HepG2 (cell line): Measurements from ENCODE around the gene PCNA. TPM values are rescaled to one million over a fixed set of nuclear protein-coding genes. Genes with fewer than 3 reads are reported as not detected.
A peak's percentile ranks its signal among the peaks of the same experiment; 100 is the strongest.

Experiments used
- AHR ChIP-seq: IDR thresholded peaks from 2 replicates; pipeline ENCODE4 v1.6.1; 2018; ENCODE audit warnings: missing genetic modification reagents, missing compliant biosample characterization
- CENPT ChIP-seq: sonication (generic); formaldehyde crosslinking; IDR thresholded peaks from 2 replicates; pipeline ENCODE4 v1.8.0; 2022; ENCODE audit warnings: low read depth, mild to moderate bottlenecking, moderate library complexity, missing genetic modification reagents
- E2F1 ChIP-seq: sonication (generic); formaldehyde crosslinking; IDR thresholded peaks from 2 replicates; pipeline ENCODE4 v1.5.0; 2020; ENCODE audit warnings: missing genetic modification reagents
- FOXP1 ChIP-seq, 2 experiments: fragments of 450-650 bp in 1 of 2; IDR thresholded peaks; 2 replicates each; pipeline ENCODE4 v1.6.1; 2017 to 2018; ENCODE audit warnings: antibody characterized with exemption in 1 of 2
- IKZF4 ChIP-seq: sonication (generic); formaldehyde crosslinking; IDR thresholded peaks from 2 replicates; pipeline ENCODE4 v1.5.1; 2020; ENCODE audit warnings: borderline replicate concordance, mild to moderate bottlenecking, low read depth, missing genetic modification reagents; ENCODE audit errors: not compliant biosample characterization
- JUN ChIP-seq: sonication (generic); formaldehyde crosslinking; IDR thresholded peaks from 2 replicates; pipeline ENCODE4 v1.4.0; 2020; ENCODE audit warnings: mild to moderate bottlenecking, missing genetic modification reagents
- KDM5A ChIP-seq: fragments of 200-600 bp; sonication (generic); IDR thresholded peaks from 2 replicates; pipeline ENCODE4 v1.7.0; 2018; ENCODE audit warnings: antibody characterized with exemption, mild to moderate bottlenecking, low read length, borderline replicate concordance
- KLF12 ChIP-seq: sonication (generic); formaldehyde crosslinking; IDR thresholded peaks from 2 replicates; pipeline ENCODE4 v1.4.0; 2020; ENCODE audit warnings: missing genetic modification reagents, borderline replicate concordance
- MTA3 ChIP-seq: sonication (generic); formaldehyde crosslinking; IDR thresholded peaks from 2 replicates; pipeline ENCODE4 v1.4.0; 2020; ENCODE audit warnings: missing genetic modification reagents
- MTF2 ChIP-seq: sonication (generic); formaldehyde crosslinking; IDR thresholded peaks from 2 replicates; pipeline ENCODE4 v1.5.0; 2020; ENCODE audit warnings: missing genetic modification reagents, borderline replicate concordance
- NFE2L2 ChIP-seq: fragments of 150-350 bp; IDR thresholded peaks from 2 replicates; pipeline ENCODE4 v1.6.1; 2014; ENCODE audit warnings: low read length
- NR2F1 ChIP-seq, 2 experiments: fragments of 450-650 bp in 1 of 2; formaldehyde crosslinking in 1 of 2; IDR thresholded peaks; 2 replicates each; pipeline versions ENCODE4 v1.5.0 to v1.6.1; 2016 to 2020; ENCODE audit warnings: mild to moderate bottlenecking in 1 of 2, missing compliant biosample characterization in 1 of 2, missing genetic modification reagents in 1 of 2, moderate library complexity in 1 of 2
- PRMT3 ChIP-seq: sonication (generic); formaldehyde crosslinking; IDR thresholded peaks from 2 replicates; pipeline ENCODE4 v1.8.1; 2022; ENCODE audit warnings: low read depth, mild to moderate bottlenecking, moderate library complexity, missing genetic modification reagents, borderline replicate concordance
- SALL2 ChIP-seq: sonication (generic); formaldehyde crosslinking; IDR thresholded peaks from 2 replicates; pipeline ENCODE4 v1.8.1; 2023; ENCODE audit warnings: mild to moderate bottlenecking, missing genetic modification reagents, inconsistent platforms
- SAP130 ChIP-seq: IDR thresholded peaks from 2 replicates; pipeline ENCODE4 v1.6.1; 2016; ENCODE audit warnings: low read depth
- SMYD3 ChIP-seq: sonication (generic); formaldehyde crosslinking; IDR thresholded peaks from 2 replicates; pipeline ENCODE4 v1.8.1; 2023; ENCODE audit warnings: mild to moderate bottlenecking, missing genetic modification reagents
- SNRNP70 ChIP-seq: fragments of 200-400 bp; formaldehyde crosslinking; IDR thresholded peaks from 2 replicates; pipeline ENCODE4 v1.6.1; 2017; ENCODE audit warnings: mild to moderate bottlenecking, low read depth, low read length, moderate library complexity
- TBP ChIP-seq: sonication (generic); formaldehyde crosslinking; IDR thresholded peaks from 2 replicates; pipeline ENCODE4 v1.5.0; 2020; ENCODE audit warnings: missing genetic modification reagents
- ZKSCAN8 ChIP-seq: IDR thresholded peaks from 2 replicates; pipeline ENCODE4 v1.6.1; 2016; ENCODE audit warnings: borderline replicate concordance, missing genetic modification reagents, missing compliant biosample characterization
- ZNF564 ChIP-seq: sonication (generic); formaldehyde crosslinking; IDR thresholded peaks from 2 replicates; pipeline ENCODE4 v1.8.1; 2023; ENCODE audit warnings: mild to moderate bottlenecking, missing genetic modification reagents
- ZNF713 ChIP-seq: sonication (generic); formaldehyde crosslinking; IDR thresholded peaks from 2 replicates; pipeline ENCODE4 v1.4.0; 2020; ENCODE audit warnings: mild to moderate bottlenecking, missing genetic modification reagents
- polyA plus RNA-seq, 8 experiments: library from polyadenylated mRNA; depleted of rRNA in 3 of 8; stranded (reverse) in 7 of 8; unstranded in 1 of 8; fragments of >200 nt; fragmentation: Illumina TruSeq in 4 of 8; extraction: Trizol in 4 of 8; gene quantifications; 2 replicates each; pipeline versions ENCODE4 v1.2.1 to v1.2.3, GENCODE V29; 2011 to 2016; ENCODE audit warnings: low read depth in 4 of 8, missing spikeins in 1 of 8, mixed read lengths in 1 of 8; ENCODE audit not compliant: insufficient read depth in 1 of 8
- total RNA-seq, 5 experiments: library from RNA; depleted of rRNA; stranded (reverse); fragments of >200 nt; fragmentation: Illumina TruSeq; extraction: Trizol; gene quantifications; 2 replicates each; pipeline ENCODE4 v1.2.3, GENCODE V29; 2016; ENCODE audit warnings: low read depth in 1 of 5
- TF ChIP-seq, protein P1 (sequence below): sonication (generic); formaldehyde crosslinking; IDR thresholded peaks from 2 replicates; pipeline ENCODE4 v1.4.0; 2020; ENCODE audit warnings: missing genetic modification reagents; ENCODE audit errors: not compliant biosample characterization
- TF ChIP-seq, protein P2 (sequence below): sonication (generic); formaldehyde crosslinking; IDR thresholded peaks from 2 replicates; pipeline ENCODE4 v1.8.0; 2022; ENCODE audit warnings: missing genetic modification reagents, mild to moderate bottlenecking, borderline replicate concordance
- TF ChIP-seq, protein P3 (sequence below): sonication (generic); formaldehyde crosslinking; IDR thresholded peaks from 2 replicates; pipeline ENCODE4 v1.5.1; 2020; ENCODE audit warnings: mild to moderate bottlenecking, missing genetic modification reagents
- TF ChIP-seq, protein P4 (sequence below): sonication (generic); formaldehyde crosslinking; IDR thresholded peaks from 2 replicates; pipeline ENCODE4 v1.5.1; 2020; ENCODE audit warnings: missing genetic modification reagents, mild to moderate bottlenecking, borderline replicate concordance

The PCNA gene
- total and polyA plus RNA-seq, 2 of the 13 experiments (the other 11 are each of a cell fraction or from before 2014, with no cell fraction given): 229 to 655 TPM

- no peak for TF ChIP-seq SALL2 (CRISPR knock-in tag)
- TF ChIP-seq PRMT3: no peak
- TF ChIP-seq, protein P1, sequence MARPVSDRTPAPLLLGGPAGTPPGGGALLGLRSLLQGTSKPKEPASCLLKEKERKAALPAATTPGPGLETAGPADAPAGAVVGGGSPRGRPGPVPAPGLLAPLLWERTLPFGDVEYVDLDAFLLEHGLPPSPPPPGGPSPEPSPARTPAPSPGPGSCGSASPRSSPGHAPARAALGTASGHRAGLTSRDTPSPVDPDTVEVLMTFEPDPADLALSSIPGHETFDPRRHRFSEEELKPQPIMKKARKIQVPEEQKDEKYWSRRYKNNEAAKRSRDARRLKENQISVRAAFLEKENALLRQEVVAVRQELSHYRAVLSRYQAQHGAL (CRISPR knock-in tag): no peak
- TF ChIP-seq ZNF564 (CRISPR knock-in tag): no peak; the same call in 1 of the 2 replicates
- no peak for TF ChIP-seq NFE2L2
- no peak for TF ChIP-seq TBP
- TF ChIP-seq, protein P2, sequence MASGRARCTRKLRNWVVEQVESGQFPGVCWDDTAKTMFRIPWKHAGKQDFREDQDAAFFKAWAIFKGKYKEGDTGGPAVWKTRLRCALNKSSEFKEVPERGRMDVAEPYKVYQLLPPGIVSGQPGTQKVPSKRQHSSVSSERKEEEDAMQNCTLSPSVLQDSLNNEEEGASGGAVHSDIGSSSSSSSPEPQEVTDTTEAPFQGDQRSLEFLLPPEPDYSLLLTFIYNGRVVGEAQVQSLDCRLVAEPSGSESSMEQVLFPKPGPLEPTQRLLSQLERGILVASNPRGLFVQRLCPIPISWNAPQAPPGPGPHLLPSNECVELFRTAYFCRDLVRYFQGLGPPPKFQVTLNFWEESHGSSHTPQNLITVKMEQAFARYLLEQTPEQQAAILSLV (CRISPR knock-in tag): no peak
- no peak for TF ChIP-seq SMYD3 (CRISPR knock-in tag)
- TF ChIP-seq CENPT: 0 out of 2 replicates have a peak, but pooled peaks have one; percentile 99
- TF ChIP-seq FOXP1 (IDR thresholded peaks at IDR 0.05): no peak
- TF ChIP-seq FOXP1 (CRISPR knock-in tag; IDR thresholded peaks at IDR 0.05): no peak
- TF ChIP-seq KLF12 (CRISPR knock-in tag): no peak
- TF ChIP-seq SAP130: no peak
- TF ChIP-seq AHR: peak; percentile 98
- no peak; the same call in 1 of the 2 replicates for TF ChIP-seq JUN (CRISPR knock-in tag)
- no peak for TF ChIP-seq ZNF713 (CRISPR knock-in tag)
- TF ChIP-seq MTF2 (CRISPR knock-in tag): no peak
- TF ChIP-seq, protein P3, sequence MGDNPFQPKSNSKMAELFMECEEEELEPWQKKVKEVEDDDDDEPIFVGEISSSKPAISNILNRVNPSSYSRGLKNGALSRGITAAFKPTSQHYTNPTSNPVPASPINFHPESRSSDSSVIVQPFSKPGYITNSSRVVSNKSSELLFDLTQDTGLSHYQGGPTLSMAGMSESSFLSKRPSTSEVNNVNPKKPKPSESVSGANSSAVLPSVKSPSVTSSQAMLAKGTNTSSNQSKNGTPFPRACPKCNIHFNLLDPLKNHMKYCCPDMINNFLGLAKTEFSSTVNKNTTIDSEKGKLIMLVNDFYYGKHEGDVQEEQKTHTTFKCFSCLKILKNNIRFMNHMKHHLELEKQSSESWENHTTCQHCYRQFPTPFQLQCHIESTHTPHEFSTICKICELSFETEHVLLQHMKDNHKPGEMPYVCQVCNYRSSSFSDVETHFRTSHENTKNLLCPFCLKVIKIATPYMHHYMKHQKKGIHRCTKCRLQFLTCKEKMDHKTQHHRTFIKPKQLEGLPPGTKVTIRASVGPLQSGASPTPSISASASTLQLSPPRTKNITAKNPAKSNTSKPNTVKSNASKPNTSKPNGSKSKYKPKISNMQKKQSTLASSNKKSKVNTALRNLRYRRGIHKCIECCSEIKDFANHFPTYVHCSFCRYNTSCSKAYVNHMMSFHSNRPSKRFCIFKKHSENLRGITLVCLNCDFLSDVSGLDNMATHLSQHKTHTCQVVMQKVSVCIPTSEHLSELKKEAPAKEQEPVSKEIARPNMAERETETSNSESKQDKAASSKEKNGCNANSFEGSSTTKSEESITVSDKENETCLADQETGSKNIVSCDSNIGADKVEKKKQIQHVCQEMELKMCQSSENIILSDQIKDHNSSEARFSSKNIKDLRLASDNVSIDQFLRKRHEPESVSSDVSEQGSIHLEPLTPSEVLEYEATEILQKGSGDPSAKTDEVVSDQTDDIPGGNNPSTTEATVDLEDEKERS (CRISPR knock-in tag): no peak; the same call in 1 of the 2 replicates
- no peak for TF ChIP-seq NR2F1 (CRISPR knock-in tag; IDR thresholded peaks at IDR 0.05)
- TF ChIP-seq, protein P4, sequence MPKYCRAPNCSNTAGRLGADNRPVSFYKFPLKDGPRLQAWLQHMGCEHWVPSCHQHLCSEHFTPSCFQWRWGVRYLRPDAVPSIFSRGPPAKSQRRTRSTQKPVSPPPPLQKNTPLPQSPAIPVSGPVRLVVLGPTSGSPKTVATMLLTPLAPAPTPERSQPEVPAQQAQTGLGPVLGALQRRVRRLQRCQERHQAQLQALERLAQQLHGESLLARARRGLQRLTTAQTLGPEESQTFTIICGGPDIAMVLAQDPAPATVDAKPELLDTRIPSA (CRISPR knock-in tag): no peak; the same call in none of the 2 replicates
- TF ChIP-seq IKZF4: peak; percentile 99
- TF ChIP-seq KDM5A: peak; percentile 94
- peak; percentile 2; the same call in 1 of the 2 replicates for TF ChIP-seq ZKSCAN8 (CRISPR knock-in tag)
- TF ChIP-seq MTA3 (CRISPR knock-in tag): no peak
- TF ChIP-seq E2F1 (CRISPR knock-in tag): no peak; the same call in 1 of the 2 replicates
- no peak for TF ChIP-seq SNRNP70
Measured at GRCh38 chr20:5119143-5119434, 669 bp downstream of the PCNA start (continued).
